Endothelial cell of hepatic sinusoid (primary cell): ENCODE results near the gene MEA1.

Source experiments
- in situ Hi-C: cut with HindIII; loops from 2 replicates; pipeline ENCODE4 v1.10.0; 2017; ENCODE audit warnings: low sequenced_read_pairs

The MEA1 gene

DNA sequence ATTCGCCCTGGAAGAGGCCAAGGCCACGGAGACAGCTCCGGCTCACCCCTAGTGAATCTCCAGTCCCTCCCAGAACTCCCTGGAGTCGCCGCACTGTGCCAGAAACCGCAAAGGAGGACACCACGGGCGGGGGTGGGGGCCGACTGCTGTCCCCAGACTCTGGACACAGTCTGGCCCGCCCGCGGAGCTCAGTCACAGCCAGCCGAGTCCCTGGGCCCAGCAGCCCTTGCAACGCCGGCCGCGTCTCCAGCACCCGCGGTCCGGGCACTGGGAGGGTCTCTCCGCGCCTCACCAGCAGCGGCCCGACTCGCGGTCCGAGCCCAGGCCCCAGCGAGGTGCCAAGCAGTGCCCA, 35.3 kb downstream of the MEA1 start:
- in situ Hi-C loops = no loop called here

DNA sequence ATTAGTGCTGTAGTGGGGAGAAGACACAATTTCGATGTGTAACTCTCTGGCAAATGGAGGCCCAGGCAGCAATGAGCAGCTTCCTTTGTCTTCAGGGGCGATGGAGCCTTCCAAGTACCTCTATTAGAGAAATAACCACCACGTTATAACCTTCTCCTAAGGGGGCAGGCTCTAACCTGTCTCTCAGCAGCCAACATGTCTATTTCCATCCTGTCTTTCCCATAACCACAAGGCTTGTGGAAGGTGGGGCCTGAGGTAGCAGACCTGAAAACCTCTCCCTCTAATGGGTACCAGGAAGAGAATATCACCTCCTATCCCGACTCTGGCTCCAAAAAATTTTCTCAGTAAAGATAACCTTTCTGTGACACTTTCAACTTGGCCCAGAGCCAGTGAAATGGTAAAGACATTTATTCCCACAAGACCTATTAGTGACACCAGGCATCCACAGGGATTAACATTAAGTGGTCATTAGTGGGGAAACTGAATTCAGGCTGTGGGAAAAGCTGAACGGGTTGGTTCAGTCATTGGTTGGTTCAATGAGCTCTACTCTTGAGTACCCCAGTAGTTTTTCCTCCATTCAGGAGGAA, 38.7 kb downstream of the MEA1 start:
- in situ Hi-C loops = no loop called here

DNA sequence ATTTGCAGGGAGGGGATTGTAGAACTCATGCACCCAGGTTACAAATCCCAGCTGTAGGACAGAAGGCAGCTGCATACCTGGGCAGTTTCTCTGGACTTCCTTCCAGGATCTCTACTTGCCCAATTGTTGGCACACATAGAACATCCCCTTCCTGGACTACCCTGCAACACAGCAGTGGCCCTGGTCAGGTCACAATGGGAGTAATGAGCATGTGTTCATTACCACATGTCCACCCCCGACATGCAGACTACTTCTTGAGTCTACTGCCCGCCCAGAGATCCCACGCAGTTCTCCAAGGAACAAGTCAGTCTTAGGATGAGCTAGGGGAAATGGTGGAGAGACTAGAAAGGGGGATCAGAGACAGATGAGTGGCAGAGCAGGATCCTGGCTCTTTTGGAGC, 39.8 kb downstream of the MEA1 start:
- in situ Hi-C loops = no loop called here

DNA sequence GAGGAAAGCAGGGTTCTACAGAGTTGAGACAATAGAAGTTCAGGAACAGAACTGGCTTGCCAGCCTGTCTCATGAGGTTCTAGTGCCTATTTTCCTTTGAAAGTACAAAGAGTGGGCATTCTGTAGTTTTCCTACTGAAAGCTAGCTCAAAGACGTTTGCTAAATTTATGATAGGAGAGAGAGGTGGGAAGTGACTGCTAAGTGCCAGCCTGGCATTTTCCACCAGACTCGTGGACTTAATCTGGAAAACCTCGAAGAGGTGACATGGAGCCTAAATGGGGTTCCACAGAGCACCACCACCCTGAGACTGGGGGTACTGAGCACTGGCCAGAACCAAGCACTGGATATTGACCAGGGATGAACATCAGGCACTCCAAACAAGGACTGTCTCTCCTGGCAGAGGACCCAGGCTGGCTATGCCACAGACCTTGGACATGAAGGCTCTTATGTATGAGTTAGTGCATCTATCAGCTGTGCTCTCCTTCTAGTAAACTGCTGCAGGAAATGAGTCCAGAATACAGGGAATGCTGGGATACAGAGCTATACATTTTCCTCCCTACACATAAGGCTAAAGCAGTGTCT, 41.9 kb downstream of the MEA1 start:
- in situ Hi-C loops = no loop called here

DNA sequence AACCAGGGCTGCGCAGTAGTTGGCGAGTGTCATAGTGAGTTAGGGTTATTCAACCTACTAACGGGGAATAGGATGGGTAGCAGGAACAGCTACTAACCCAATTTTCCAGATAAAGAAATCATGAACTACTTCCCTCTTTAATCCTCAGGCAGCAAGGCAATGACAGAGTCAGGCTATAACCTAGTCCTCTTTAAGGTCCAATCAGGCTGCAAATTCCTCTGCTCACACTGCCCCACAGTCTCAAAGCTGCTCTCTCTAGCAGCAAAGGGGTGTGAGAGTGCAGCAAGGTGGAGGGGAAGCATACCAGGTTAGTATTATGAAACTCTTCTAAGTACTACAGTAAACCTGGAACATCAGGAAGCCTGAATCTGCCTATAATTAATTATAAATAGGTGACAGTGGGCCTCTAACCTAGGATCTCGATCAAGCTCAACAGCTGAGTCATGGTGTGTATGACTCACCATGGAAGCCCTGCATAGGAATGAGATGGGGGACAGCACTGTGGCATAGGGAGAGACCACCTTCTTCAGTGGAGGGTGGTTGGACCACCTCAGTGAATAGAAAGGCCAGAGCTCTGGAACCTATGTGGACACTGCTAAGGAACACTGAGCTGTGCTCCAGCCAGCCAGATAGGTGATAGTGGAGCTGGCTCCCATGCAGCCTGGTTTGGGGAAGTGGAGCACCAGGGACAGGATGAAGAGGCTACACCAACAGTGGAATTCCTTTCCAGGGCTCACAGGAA, 42.7 kb downstream of the MEA1 start:
- in situ Hi-C loops = no loop called here

DNA sequence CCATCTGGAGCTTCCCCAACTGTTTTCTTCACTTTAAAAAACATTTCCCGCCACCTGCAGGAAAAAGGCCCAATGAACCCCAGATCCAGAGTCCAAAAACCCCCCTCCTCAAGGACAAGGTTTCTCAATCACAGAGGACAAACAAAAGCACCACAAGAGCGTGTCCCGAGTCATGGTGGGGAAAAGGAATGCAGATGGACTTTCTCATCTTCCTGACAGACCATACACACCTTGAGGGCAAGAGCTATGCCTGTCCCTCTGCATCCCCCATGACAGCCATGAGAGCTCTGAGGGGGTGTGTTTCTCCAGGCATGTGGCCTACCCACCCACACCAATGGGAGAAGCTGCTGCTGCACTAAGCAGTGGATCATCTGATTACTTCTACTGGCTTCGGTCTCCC, 43.8 kb downstream of the MEA1 start:
- in situ Hi-C loops = no loop called here

DNA sequence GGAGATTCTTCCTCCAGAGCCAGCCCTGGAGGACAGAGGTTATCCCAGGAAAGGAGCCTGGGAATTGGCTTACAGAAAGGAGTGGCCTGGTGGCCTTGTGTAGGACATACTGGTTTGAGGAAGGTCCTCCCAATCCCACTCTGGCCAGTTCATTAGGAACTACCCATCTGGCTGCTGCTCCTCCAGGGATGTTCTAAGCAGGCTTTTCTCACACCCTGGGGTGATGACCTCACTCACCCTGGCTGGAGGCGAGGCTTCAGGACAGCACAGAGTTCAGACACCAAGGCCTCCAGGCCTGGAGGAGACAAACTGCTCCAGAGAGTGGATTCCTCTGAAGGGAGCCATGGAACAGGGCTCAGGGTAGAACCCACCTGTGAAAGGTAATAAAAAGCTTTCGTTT, 44.3 kb downstream of the MEA1 start:
- in situ Hi-C loops = no loop called here

DNA sequence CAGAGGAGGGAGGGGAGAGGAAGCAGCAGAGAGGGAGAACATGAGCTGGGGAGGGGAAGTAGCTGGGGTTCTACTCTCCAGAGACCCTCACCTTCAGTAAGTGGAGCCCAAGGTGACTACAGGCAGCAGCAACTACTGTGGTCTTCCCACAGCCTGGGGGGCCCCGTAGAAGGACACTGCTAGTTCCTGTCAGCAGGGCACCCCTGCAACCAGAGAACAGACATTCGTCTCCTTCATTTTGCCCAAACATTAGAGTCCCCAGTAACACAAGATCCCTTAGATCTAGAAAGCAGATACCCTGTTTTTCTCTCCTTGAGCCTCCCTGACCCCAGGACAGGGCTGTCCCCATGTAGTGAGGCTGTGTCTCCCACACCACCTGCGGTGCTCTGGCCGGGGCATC, 45.0 kb downstream of the MEA1 start:
- in situ Hi-C loops = no loop called here

DNA sequence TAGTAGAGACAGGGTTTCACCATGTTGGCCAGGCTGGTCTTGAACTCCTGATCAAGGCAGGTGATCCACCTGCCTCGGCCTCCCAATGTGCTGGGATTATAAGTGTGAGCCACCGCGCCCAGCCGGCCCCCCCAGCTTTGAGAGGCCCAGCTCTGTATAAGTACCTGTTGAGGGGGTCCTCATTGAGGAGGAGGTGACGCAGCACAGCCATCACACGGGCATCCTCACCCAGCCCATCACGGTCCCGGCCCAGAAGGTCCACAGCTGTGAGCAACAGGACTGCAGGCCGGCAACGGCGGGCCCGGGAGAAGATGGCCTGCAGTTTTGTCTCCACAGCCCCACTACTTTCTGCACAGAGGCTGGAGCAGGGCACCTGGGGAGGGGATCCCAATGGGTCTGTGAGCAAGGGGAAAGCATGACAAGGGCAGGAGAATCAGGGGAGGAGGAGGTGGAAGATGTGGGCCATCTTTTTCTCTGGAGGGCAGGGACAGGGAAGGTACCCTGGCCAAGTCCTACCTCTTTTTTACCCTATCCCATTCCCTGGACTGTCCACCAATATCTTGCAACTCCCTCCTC, 45.5 kb downstream of the MEA1 start:
- in situ Hi-C loops = no loop called here

DNA sequence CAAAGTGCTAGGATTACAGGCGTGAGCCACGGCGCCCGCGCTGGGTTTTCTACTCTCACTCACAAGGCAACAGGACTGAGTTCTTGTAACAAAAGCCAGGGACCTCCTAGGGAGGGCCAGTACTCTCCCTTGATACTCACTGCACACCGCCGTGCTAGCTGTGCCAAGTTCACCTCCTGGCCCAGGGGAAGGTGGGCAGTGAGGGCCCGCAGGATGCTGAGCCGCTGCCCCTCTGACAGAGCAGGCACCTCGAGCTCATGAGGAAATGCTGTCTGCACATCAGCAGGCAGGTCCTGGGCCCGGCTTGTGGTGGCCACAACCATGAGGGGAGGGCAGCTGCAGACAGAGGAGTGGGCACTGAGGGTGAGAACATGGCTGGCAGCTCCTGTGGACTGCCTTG, 46.5 kb downstream of the MEA1 start:
- in situ Hi-C loops = no loop called here

DNA sequence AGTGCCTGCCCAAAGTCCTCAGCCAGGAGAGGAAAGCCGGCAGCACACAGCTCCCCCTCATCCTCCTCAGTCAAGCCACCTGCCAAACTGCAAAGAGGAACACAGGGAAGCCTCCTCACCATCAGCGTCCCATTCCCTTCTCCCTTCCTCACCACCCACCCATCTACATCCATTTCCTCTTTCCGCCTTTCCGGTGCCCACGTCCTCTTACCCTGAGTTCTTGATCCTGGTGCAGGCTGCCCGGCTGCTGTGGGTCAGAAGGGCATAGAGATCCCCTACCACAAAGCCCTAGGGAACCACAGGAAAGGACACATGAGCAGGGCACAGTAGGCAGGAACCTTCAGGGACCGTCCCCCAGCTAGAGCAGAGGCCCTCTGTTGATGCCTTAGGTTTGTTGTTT, 47.2 kb downstream of the MEA1 start:
- in situ Hi-C loops = no loop called here

DNA sequence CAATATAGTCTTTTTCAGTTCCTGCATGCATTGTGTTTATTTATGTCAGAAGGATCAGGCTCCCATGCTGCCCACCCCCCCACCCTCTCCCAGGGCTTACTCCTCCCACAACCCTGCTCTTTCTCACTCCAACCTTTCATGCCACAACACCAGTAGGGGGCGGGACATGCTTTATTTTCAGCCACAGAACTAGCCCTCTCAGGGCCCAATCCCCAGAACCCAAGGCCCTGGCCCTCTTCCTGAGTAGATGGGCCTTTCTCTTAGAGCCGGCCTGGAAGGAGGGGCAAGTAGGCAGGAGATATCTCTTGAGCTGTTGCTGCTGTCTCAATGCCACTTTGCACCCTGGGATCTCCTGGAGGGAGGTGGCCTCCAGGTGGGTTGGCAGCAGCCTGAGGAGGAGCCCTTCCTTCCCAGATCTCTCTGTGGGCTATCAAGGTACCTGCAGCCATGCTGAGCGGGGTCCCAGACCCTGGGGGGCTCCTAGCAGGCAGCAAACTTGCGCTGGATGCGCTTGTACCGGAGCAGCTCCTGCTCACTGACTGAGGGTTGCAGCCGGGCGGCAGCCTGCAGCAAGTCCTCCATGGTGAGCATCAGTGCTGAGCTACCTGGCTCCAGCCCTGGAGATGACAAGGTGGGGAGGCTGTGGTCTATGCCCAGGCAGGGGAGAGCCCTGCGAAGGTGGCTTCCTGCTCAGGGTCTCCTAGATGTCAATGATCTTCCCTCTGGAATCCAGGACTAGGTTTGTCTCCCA, 49.7 kb downstream of the MEA1 start:
- in situ Hi-C loops = no loop called here

DNA sequence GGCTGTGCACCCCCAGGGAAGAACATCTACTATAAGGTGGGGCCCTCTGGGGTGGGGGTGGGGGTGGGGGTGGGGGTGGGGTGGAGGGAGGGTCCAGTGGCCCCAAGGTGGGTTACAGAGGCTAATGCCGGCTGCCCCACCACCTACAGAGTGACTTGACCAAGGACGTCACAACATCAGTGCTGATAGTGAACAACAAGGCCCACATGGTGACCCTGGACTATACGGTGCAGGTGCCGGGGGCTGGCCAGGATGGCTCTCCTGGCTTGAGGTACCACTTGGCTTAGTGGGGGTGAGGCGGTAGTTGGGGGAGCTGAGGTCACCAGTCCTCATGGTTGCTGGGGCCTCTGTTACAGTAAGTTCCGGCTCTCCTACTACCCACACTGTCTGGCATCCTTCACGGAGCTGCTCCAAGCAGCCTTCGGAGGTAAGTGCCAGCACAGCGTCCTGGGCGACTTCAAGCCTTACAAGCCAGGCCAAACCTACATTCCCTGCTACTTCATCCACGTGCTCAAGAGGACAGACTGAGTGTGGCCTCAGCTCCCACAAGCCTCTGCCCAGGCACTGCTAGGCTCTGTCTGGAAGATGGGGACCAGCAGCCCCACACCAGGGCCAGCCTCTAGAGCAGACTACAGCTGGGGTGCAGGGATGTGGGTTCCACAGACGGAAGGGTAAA, 50.4 kb downstream of the MEA1 start:
- in situ Hi-C loops = no loop called here

DNA sequence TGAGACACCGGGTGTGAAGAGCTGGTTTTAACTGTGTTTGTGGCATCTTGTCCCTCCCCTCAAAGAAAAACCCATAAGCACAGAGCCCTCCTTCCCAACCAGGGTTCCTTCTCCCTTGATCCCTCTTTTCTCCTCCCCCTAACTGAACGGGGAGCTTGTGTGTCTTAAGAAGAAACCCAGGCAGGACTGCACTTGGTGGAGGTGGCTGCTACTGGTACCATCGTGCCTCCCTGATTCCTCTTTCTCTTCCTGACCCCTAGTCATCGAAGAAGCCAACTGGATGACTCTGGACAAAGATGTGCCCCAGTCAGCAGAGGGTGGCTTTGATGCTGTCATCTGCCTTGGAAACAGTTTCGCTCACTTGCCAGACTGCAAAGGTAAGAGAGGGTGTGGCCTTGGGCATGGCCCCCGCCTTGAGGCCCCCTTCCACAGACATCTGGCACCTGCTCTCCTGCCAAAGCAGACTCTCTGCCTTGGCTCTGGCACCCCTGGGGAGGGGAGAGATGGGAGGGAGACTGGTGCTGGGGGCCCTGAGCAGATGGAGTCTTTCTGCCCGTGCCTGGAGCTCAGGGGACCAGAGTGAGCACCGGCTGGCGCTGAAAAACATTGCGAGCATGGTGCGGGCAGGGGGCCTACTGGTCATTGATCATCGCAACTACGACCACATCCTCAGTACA, 51.1 kb downstream of the MEA1 start:
- in situ Hi-C loops = no loop called here

DNA sequence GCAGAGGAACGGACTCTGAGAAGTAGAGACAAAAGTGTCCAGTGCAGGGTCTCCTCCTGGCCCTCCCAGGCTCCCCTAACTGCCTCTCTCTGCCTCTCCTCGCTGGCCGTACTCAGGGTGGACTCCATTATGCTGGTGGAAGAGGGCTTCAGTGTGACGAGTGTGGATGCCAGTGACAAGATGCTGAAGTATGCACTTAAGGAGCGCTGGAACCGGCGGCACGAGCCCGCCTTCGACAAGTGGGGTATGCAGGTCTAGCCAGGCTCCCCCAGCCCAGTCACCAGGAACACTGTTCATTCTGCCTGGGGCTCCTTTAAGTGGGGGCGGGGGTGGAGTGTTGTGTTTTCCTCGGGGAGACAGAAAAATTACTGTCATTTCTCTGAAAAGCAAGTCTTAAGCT, 51.6 kb downstream of the MEA1 start:
- in situ Hi-C loops = no loop called here
